ENCODE measurements around the gene SPIN1.
A peak's percentile ranks its signal among the peaks of the same experiment; 100 is the strongest.

SPIN1 gene

DNA sequence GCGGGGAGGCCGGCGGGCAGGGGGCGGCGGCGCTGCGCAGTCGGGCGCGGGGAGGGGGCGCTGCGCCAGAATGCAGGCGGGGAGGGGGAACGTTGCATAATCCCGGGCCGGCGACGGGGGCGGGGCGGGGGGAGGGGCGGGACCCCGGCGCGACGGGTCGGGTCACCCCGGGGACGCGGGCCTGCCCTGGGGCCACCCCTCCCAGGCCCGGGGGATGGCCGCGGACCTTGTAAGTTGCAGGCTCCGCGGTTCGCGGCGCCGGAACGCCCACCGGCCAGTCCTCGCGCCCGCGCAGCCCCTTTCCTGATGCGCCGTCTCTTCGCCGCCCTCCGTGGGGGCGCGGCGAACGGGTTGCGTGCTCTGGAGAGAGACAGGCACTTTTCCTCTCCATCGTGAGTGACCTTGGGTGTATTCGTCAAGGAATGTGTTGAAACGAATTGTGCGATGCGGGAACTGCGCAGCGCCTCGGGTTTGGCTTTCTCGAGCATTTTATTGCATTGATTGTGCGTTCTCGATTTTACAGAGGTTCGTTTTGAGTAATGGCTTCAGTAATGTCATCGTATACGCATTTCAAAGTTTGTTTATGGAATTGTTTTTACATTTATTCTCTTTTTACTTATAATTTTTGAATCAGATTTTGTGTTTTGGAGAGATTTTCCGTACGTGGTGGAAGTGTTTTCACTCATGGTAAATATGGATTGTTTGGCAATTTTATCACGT is 802 bp downstream of the SPIN1 start:
- TF ChIP-seq CREB1 (IDR thresholded peaks at IDR 0.05; ENCODE audit: low read depth), result no peak
- no peak for TF ChIP-seq TCF12 (IDR thresholded peaks at IDR 0.05; ENCODE audit: low read depth)
- TF ChIP-seq, protein P1, sequence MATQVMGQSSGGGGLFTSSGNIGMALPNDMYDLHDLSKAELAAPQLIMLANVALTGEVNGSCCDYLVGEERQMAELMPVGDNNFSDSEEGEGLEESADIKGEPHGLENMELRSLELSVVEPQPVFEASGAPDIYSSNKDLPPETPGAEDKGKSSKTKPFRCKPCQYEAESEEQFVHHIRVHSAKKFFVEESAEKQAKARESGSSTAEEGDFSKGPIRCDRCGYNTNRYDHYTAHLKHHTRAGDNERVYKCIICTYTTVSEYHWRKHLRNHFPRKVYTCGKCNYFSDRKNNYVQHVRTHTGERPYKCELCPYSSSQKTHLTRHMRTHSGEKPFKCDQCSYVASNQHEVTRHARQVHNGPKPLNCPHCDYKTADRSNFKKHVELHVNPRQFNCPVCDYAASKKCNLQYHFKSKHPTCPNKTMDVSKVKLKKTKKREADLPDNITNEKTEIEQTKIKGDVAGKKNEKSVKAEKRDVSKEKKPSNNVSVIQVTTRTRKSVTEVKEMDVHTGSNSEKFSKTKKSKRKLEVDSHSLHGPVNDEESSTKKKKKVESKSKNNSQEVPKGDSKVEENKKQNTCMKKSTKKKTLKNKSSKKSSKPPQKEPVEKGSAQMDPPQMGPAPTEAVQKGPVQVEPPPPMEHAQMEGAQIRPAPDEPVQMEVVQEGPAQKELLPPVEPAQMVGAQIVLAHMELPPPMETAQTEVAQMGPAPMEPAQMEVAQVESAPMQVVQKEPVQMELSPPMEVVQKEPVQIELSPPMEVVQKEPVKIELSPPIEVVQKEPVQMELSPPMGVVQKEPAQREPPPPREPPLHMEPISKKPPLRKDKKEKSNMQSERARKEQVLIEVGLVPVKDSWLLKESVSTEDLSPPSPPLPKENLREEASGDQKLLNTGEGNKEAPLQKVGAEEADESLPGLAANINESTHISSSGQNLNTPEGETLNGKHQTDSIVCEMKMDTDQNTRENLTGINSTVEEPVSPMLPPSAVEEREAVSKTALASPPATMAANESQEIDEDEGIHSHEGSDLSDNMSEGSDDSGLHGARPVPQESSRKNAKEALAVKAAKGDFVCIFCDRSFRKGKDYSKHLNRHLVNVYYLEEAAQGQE (IDR thresholded peaks at IDR 0.05; ENCODE audit: low read depth), result no peak
- TF ChIP-seq YY1 (IDR thresholded peaks at IDR 0.05; ENCODE audit: low read depth), result no peak
- peak; percentile 64 for TF ChIP-seq CEBPB (IDR thresholded peaks at IDR 0.05)
- TF ChIP-seq, protein P2, sequence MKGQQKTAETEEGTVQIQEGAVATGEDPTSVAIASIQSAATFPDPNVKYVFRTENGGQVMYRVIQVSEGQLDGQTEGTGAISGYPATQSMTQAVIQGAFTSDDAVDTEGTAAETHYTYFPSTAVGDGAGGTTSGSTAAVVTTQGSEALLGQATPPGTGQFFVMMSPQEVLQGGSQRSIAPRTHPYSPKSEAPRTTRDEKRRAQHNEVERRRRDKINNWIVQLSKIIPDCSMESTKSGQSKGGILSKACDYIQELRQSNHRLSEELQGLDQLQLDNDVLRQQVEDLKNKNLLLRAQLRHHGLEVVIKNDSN (IDR thresholded peaks at IDR 0.05), result no peak
- TF ChIP-seq, protein P3, sequence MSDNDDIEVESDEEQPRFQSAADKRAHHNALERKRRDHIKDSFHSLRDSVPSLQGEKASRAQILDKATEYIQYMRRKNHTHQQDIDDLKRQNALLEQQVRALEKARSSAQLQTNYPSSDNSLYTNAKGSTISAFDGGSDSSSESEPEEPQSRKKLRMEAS (IDR thresholded peaks at IDR 0.05), result peak; percentile 39
- TF ChIP-seq EGR1 (IDR thresholded peaks at IDR 0.05), result peak; percentile 19; the same call in 1 of the 2 replicates
- peak; percentile 28; the same call in 1 of the 2 replicates for TF ChIP-seq TAF1 (IDR thresholded peaks at IDR 0.05; ENCODE audit: low read depth)
- no peak for TF ChIP-seq EP300 (IDR thresholded peaks at IDR 0.05; ENCODE audit: borderline replicate concordance)
- no peak; the same call in 1 of the 2 replicates for TF ChIP-seq TEAD4 (IDR thresholded peaks at IDR 0.05)
- TF ChIP-seq RAD21 (IDR thresholded peaks at IDR 0.05; ENCODE audit: low read depth), result no peak
- TF ChIP-seq FOXM1 (IDR thresholded peaks at IDR 0.05; ENCODE audit: borderline replicate concordance, low read depth), result no peak
- TF ChIP-seq NFIC (IDR thresholded peaks at IDR 0.05), result no peak
- TF ChIP-seq ZBTB7A (IDR thresholded peaks at IDR 0.05; ENCODE audit: low read depth), result peak; percentile 53; the same call in 1 of the 2 replicates

DNA sequence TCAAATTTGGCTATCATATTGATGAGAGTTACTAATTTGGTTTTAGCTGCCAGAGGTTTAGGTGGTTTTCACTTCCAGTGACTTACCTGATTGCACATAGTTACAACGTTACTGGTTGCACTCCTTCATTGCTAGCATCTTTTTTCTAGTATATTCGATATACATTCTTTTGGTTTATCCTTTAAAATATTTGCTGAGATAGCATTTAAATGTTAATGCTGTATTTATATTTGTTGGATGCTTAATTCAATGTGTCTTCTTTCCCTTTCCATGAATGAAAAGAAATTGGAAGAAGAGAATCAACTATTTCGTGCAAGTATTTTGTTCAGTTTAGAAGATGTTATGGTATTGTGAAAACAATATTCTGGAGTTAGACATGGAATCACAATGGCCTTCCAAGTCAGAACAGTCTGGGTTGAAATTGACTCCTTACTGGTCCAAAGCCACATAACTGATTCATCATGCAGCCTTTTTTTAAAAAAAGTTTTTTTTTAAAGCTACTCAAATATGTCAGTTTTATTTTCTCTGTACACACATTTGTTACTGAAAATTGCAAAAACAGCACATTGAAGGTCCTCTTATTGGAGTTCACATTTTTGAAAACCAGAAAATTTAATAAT is 2.2 kb downstream of the SPIN1 start:
- no peak for TF ChIP-seq TAF1 (IDR thresholded peaks at IDR 0.05; ENCODE audit: low read depth)
- TF ChIP-seq FOXM1 (IDR thresholded peaks at IDR 0.05; ENCODE audit: borderline replicate concordance, low read depth), result no peak

DNA sequence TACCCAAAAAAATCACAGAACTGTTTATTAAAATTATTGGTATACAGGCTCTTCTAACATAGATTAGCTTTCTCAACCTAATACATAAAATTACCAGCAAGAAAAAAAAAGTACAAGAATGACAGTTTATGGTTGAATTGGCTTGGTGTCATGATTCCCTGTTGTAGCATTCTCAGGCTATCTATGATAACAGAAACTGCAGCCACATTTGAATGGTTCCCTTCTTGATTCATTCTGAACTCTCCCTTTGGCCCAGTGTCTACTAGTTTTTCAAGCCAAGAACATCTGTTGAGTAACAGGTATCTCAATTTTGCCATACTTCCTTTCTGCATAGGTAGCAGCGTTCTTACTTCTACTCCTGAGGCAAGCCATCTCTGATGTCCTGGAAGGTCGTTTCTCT is 3.0 kb downstream of the SPIN1 start:
- TF ChIP-seq, protein P2 (IDR thresholded peaks at IDR 0.05), result no peak

DNA sequence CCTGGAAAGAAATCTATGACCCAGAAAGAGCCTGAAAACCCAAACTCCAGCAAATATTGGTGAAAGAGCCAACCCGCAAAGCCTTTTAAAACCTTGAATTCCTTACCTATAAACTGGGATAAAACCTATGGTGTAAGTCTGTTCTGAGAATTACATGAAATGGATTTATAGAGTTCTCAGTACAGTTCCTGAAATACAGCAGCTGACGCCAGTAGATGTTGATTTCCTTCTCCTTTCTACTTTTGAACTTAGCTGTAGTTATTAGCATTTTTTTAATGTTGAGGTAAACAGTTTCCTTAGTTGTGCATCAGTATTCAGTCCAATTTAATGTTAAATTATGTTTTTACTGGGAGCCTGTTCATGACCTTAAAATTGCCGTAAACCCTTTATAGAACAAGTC is 3.7 kb downstream of the SPIN1 start:
- no peak for TF ChIP-seq CEBPB (IDR thresholded peaks at IDR 0.05)

DNA sequence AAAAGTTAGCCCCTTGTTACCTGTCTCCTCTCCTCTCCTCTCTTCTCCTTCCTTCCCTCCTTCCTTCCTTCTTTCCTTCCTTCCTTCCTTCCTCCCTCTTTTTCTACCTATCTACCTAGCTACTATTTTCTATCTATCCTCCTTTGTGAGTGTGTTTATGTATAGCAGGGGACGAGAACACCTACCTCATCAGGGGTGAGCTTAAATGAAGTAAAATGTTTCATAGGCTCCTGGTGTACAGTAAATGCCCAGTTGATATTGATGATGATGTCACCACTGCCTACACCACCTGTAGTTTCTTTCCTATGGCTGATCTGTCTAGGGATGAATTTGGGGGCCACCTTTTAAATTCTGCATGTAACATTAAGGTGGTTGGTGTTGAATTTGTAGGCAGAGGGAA is 4.3 kb downstream of the SPIN1 start:
- TF ChIP-seq NFIC (IDR thresholded peaks at IDR 0.05), result no peak
- no peak for TF ChIP-seq TCF12 (IDR thresholded peaks at IDR 0.05; ENCODE audit: low read depth)
- no peak for TF ChIP-seq EP300 (IDR thresholded peaks at IDR 0.05; ENCODE audit: borderline replicate concordance)
- no peak for TF ChIP-seq CREB1 (IDR thresholded peaks at IDR 0.05; ENCODE audit: low read depth)
- no peak for TF ChIP-seq TEAD4 (IDR thresholded peaks at IDR 0.05)
- TF ChIP-seq, protein P2 (IDR thresholded peaks at IDR 0.05), result no peak
- TF ChIP-seq, protein P1 (IDR thresholded peaks at IDR 0.05; ENCODE audit: low read depth), result no peak
- TF ChIP-seq, protein P3 (IDR thresholded peaks at IDR 0.05), result no peak
- TF ChIP-seq ZBTB7A (IDR thresholded peaks at IDR 0.05; ENCODE audit: low read depth), result no peak
- no peak for TF ChIP-seq YY1 (IDR thresholded peaks at IDR 0.05; ENCODE audit: low read depth)
- no peak for TF ChIP-seq RAD21 (IDR thresholded peaks at IDR 0.05; ENCODE audit: low read depth)
- TF ChIP-seq TAF1 (IDR thresholded peaks at IDR 0.05; ENCODE audit: low read depth), result no peak
- TF ChIP-seq FOXM1 (IDR thresholded peaks at IDR 0.05; ENCODE audit: borderline replicate concordance, low read depth), result no peak
- TF ChIP-seq CEBPB (IDR thresholded peaks at IDR 0.05), result no peak
